ENCODE data around the gene SGF29.
"Not testable (repeated sequence)": the region's sequence is repeated elsewhere in the genome, so short reads cannot be mapped to it uniquely, and the experiment has no call there.

The SGF29 gene

DNA sequence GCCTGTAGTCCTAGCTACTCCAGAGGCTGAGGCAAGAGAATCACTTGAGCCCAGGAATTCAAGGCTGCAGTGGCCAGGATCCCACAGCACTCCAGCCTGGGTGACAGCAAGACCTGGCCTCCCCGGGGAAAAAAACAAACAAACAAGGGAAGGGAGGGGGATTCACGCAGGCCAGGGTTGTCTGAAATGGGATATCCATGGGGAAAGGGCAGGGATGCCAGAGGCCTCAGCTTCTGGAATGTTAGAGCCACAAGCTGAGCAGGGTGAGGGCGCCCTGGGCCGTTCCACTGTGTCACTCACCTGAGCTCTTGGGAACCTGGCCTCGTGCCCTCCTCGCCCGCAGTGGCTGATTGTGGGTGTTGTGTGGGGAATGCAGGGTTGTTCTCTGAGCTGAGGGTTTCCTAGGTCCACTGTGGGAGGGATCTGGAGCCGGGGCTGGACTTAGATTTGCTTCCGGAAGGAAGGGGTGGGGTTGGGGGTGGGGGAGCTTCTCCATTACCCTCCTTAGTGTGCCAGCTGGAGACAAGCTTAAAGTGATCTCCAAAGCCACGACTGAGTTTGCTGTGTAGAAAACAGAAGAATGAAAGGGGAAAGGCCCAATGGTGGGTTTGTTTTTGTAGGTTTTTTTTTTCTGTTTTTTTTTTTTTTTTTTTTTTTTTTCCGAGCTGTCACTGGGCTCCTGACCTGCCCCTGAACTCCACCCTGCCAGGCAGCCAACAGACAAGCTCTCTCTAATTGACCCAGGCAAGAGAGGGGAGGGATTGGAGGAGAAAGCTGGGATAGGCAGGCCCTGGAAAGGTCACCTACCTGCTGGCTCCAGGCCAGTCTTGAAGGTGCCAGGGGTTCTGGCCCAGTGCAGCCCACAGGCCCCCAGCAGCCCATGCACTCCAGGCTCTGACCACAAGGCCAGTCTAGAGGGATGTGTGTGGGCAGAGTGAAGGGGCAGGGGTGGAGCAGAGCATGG, 56.2 kb downstream of the SGF29 start, which contains the start of gene SULT1A1:
Gene SULT1A1 (minus strand): TSS at position 414 of the 964 bp plus-strand sequence. CDS start 1,189 bp downstream, outside the sequence.
- no peak for DNase-seq (ENCODE audit: low read depth in 2 of 3, low spot score in 2 of 3)

GRCh38 chr16:28610595-28611191, 57.0 kb downstream of the SGF29 start:
- no peak for DNase-seq (ENCODE audit: low read depth in 2 of 3, low spot score in 2 of 3)

- not testable (repeated sequence) for DNase-seq (ENCODE audit: low read depth in 2 of 3, low spot score in 2 of 3)
Measured at GRCh38 chr16:28612359-28613280, 58.9 kb downstream of the SGF29 start.

DNA sequence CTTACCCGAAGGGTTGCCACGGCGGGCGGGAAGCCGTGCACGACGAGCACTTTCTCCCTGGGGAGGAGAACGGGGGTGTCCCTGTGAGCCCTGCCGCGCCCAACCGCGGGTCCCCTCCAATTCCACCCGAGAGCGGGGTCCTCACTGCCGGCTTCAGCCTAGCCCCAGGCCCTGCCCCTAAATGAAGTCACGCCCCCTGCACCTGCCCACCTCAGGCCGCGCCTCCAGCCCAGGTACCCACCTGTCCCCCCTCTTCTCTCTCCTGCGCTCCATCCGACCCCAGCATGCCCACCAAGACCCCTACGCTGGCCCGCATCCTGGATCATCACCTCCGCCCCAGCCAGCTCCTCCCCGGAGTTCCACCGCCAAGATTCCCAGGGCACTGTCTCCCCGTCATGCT, 60.2 kb downstream of the SGF29 start:
- not testable (repeated sequence) for DNase-seq (ENCODE audit: low read depth in 2 of 3, low spot score in 2 of 3)

- not testable (repeated sequence) for DNase-seq (ENCODE audit: low read depth in 2 of 3, low spot score in 2 of 3)
Measured at GRCh38 chr16:28614561-28614960, 60.8 kb downstream of the SGF29 start.

DNA sequence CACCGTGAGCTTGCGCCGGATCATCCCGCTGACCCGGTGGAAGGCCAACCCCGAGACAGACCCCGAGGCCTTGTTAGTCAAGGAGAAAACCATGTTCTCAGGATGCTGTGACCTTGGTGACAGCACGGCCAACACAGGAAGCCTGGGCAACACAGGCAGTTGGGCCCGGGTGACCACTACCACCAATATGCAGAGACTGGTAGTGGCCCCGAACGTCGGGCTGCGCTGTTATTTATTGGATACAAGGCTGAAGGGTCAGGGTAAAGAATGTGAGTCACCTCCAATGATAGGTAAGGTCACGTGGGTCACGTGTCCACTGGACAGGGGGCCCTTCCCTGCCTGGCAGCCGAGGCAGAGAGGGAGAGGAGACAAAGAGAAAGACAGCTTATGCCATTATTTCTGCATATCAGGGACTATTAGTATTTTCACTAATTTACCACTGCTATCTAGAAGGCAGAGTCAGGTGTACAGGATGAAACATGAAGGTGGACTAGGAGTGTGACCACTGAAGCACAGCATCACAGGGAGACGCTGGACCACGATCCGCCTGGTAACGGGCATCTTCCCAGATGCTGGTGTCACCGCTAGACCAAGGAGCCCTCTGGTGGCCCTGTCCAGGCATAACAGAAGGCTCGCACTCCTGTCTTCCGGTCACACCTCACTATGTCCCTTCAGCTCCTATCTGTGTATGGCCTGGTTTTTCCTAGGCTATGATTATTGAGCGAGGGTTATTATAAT, 61.9 kb downstream of the SGF29 start:
- not testable (repeated sequence) for DNase-seq (ENCODE audit: low read depth in 2 of 3, low spot score in 2 of 3)

DNA sequence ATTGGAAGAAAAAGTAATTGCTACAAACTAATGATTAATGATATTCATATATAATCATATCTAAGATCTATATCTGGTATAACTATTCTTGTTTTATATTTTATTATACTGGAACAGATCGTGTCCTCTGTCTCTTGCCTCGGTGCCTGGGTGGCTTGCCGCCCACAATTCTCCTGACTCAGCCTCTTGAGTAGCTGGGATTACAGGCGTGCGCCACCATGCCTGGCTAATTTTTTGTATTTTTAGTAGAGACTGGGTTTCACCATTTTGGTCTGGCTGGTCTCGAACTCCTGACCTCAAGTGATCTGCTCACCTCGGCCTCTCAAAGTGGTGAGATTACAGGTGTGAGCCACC, 62.5 kb downstream of the SGF29 start:
- DNase-seq (ENCODE audit: low read depth in 2 of 3, low spot score in 2 of 3), result not testable (repeated sequence)

- DNase-seq (ENCODE audit: low read depth in 2 of 3, low spot score in 2 of 3), result no peak
Measured at GRCh38 chr16:28616636-28617035, 62.9 kb downstream of the SGF29 start.

- no peak for DNase-seq (ENCODE audit: low read depth in 2 of 3, low spot score in 2 of 3)
Measured at GRCh38 chr16:28617874-28618273, 64.2 kb downstream of the SGF29 start.

DNA sequence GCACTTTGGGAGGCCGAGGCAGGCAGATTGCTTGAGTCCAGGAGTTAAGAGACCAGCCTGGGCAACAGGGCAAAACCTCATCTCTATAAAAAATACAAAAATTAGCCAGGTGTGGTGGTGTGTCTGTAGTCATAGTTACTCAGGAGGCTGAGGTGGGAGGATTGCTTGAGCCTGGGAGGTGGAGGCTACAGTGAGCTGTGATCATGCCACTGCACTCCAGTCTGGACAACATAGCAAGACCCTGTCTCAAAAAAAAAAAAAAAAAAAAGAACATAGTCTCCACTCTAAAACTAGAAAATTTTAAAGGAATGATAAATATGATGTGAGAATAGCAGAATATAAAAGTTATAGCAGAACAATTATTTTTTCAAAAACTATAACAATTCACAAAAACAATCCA, 66.6 kb downstream of the SGF29 start:
- DNase-seq (ENCODE audit: low read depth in 2 of 3, low spot score in 2 of 3), result not testable (repeated sequence)

- no peak for DNase-seq (ENCODE audit: low read depth in 2 of 3, low spot score in 2 of 3)
Measured at GRCh38 chr16:28621481-28622155, 67.9 kb downstream of the SGF29 start.

GRCh38 chr16:28622532-28623171, 68.9 kb downstream of the SGF29 start:
- not testable (repeated sequence) for DNase-seq (ENCODE audit: low read depth in 2 of 3, low spot score in 2 of 3)

GRCh38 chr16:28623172-28623711, 69.5 kb downstream of the SGF29 start:
- peak; percentile 44 to 55 (median 49) for DNase-seq (ENCODE audit: low read depth in 2 of 3, low spot score in 2 of 3)

DNA sequence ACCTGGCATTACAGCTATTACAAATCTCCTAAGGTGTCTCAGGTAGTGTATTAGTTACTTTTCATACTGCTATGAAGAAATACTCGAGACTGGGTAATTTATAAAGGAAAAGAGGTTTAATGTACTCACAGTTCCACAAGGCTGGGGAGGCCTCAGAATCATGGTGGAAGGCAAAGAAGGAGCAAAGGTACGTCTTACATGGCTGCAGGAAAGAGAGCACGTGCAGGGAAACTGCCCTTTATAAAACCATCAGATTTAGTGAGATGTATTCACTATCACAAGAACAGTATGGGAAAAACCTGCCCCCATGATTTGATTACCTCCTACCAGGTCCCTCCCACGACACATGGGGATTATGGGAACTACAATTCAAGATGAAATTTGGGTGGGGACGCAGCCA, 77.2 kb downstream of the SGF29 start:
- DNase-seq (ENCODE audit: low read depth in 2 of 3, low spot score in 2 of 3), result not testable (repeated sequence)

DNA sequence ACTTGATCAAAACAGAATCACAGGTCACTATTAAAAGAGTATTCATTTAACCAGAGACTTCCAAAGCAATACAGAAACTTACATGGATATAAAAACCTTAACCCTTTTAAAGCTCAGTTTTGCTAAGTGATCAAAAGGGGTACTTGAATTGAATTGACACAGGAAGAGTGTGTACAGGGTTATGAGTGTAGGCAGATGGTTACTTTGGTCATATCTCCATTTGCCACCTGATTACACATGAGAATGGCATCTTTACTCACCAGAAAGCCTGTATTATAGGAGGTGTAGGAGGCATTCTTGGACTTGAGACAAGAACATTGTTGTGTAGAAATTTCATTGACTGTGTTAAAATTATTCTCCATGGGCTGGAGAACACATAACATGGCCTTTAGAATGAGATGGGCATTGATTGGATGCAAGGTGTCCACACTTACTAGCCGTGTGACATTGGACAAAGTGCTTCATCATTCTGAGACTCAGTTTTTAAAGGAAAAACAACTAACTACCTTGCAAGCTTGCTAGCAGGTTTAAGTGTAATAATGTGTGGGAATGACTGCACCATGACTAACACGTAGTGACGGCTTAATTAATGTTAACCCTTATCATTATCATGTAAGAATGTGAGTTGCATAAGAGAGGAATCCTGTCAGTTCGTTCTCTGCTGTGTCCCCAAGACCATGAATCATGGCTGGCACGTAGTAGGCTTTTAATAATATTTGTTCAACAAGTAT, 82.5 kb downstream of the SGF29 start:
- not testable (repeated sequence) for DNase-seq (ENCODE audit: low read depth in 2 of 3, low spot score in 2 of 3)

DNA sequence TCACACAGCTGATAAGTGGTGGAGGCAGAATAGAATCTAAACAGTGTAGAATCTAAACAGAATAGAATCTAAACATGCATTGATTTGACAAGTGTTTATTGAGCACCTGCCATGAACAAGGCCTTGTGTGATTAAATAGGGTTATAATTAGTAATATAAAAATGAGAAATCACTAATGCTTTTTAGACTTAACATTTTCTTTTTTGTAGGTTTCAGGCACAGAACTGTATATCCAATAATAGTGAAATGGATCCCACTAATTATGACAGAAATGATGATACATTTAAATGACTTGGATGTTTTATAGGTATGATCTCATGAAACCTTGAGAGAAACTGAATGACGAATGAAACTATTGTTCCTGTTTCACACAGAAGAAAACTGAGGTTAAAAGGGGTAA, 84.0 kb downstream of the SGF29 start, which contains the start of gene NPIPB8:
Gene NPIPB8 (plus strand): TSS at position 301 of the 400 bp plus-strand sequence. CDS start 296 bp downstream, outside the sequence.
- not testable (repeated sequence) for DNase-seq (ENCODE audit: low read depth in 2 of 3, low spot score in 2 of 3)

GRCh38 chr16:28638359-28638758, 84.6 kb downstream of the SGF29 start:
- not testable (repeated sequence) for DNase-seq (ENCODE audit: low read depth in 2 of 3, low spot score in 2 of 3)

DNA sequence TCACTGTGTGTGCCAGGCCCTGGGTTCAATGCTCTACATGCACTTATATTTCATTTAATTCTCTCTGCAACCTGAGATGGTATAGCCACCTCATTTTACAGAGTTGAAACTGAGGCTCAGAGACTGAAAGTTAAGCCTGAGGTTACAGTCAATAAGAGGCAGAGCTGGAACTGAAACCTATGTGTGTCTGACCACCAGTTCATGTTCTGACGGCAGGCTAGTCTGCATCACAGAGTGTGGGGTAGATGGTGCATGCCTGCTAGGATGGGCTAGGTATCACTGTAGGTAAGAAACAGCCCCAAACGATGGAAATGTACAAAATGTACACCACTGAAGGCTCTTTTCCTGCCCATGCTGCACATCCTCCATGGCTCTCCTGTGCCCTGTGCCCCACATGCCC, 86.2 kb downstream of the SGF29 start:
- not testable (repeated sequence) for DNase-seq (ENCODE audit: low read depth in 2 of 3, low spot score in 2 of 3)

All from activated CD8-positive, alpha-beta memory T cell treated with anti-CD3 and anti-CD28 coated beads for 48 hours (primary cell).